ENCODE measurements around the gene MRPL20.
"Not testable (repeated sequence)": the region's sequence is repeated elsewhere in the genome, so short reads cannot be mapped to it uniquely, and the experiment has no call there.

The MRPL20 gene

DNA sequence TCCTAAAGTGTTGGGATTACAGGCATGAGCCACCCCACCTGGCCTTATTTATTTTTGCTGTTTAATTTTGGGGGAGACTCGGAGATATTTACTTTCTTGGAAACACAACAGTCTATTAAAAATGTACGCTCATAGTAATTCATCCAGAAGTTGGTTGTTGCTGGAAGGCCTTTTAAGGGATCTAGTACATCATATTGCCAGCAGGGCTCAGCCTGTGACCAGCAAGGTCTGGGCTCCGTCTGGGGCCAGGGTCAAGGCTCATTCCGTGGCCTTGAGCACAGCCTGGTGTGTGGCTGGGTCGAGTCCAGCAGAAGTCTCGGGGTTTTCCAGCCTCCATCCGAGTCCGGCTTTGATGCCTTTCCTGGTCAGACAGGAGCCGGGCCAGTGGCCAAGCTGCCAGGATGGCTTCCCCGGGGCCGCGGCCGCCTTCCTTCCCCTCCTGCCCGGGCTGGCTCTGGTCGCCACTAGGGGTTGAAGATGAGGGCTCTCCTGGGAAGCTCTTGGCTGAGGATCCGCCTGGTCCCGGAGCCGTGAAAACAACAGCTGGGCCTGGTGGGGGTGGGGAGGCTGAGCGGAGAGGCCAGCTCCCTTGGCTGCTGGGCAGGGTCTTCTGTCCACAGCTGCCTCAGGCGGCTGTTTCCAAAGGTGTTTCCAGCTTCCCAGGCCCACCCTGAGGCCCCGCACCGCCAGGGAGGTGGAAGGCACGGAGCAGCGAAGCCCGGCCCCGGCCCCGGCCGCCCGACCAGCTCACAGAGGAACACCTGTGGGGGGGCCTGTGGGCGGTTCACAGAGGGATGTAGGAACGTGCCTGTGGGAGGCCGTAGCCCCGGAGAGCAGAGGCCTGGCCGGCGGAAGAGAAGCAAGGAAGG lies 23.3 kb upstream of the MRPL20 start:
- TF ChIP-seq, protein P1, sequence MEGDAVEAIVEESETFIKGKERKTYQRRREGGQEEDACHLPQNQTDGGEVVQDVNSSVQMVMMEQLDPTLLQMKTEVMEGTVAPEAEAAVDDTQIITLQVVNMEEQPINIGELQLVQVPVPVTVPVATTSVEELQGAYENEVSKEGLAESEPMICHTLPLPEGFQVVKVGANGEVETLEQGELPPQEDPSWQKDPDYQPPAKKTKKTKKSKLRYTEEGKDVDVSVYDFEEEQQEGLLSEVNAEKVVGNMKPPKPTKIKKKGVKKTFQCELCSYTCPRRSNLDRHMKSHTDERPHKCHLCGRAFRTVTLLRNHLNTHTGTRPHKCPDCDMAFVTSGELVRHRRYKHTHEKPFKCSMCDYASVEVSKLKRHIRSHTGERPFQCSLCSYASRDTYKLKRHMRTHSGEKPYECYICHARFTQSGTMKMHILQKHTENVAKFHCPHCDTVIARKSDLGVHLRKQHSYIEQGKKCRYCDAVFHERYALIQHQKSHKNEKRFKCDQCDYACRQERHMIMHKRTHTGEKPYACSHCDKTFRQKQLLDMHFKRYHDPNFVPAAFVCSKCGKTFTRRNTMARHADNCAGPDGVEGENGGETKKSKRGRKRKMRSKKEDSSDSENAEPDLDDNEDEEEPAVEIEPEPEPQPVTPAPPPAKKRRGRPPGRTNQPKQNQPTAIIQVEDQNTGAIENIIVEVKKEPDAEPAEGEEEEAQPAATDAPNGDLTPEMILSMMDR (IDR thresholded peaks at IDR 0.05), result no peak
- Histone ChIP-seq H3K4me3 (ENCODE audit: low read depth, low read length) (no peak overlapping the region), H3K27me3 (ENCODE audit: control insufficient read depth, insufficient read depth, low read length) (no peaks in the 10 kb centered on the region), H3K9me3 (ENCODE audit: control insufficient read depth, low read length) (no peaks in the 10 kb centered on the region), H3K4me1 (no peaks in the 10 kb centered on the region), H2AFZ (no peak overlapping the region), H3K79me2 (no peaks in the 10 kb centered on the region), H3K9ac (no peak overlapping the region), H3K36me3 (ENCODE audit: control insufficient read depth, insufficient read depth, low read length) (no peaks in the 10 kb centered on the region), H3K27ac (peak overlapping the region; percentile 56), H3K4me2 (ENCODE audit: low read length) (no peak overlapping the region)

DNA sequence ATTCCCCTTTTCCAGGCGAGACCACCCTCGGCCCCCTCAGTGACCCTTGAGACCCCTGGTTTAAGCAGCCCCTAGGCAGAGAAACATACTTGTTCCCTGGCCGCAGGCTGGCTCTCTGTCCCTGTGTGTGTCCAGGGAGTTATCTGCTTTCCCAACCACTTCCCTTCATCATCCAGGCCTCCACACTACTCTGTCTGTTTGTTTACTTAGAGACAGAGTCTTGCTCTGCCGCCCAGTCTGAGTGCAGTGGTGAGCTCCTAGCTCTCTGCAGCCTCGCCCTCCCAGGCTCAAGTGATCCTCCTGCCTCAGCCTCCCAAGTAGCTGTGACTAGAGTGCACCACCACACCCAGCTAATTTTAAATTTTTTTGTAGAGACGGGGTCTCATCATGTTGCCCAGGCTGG lies 22.6 kb upstream of the MRPL20 start:
- no peaks in the 10 kb centered on the region for H3K4me1 ChIP-seq

DNA sequence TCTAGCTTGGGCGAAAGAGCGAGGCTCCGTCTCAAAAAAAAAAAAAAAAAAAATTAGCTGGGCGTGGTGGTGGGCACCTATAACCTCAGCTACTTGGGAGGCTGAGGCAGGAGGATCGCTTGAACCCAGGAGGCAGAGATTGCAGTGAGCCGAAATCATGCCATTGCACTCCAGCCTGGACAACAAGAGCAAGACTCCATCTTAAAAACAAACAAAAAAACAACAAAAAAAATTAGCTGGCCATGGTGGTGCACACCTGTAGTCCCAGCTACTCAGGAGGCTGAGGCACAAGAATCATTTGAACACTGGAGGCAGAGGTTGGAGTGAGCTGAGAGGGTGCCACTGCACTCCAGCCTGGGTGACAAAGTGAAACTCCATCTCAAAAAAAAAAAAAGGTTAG lies 21.9 kb upstream of the MRPL20 start:
- H3K27me3 ChIP-seq (ENCODE audit: control insufficient read depth, insufficient read depth, low read length); H3K79me2 ChIP-seq; H3K4me1 ChIP-seq; H3K27ac ChIP-seq; H3K9ac ChIP-seq; H3K4me2 ChIP-seq (ENCODE audit: low read length); H3K4me3 ChIP-seq (ENCODE audit: low read depth, low read length); H3K9me3 ChIP-seq (ENCODE audit: control insufficient read depth, low read length); H2AFZ ChIP-seq; H3K36me3 ChIP-seq (ENCODE audit: control insufficient read depth, insufficient read depth, low read length): not testable (repeated sequence)

More for the DNA sequence above, 22.6 kb upstream of the MRPL20 start:
- no peak overlapping the region for H3K9ac ChIP-seq
- no peaks in the 10 kb centered on the region for H3K27me3 ChIP-seq (ENCODE audit: control insufficient read depth, insufficient read depth, low read length)
- no peaks in the 10 kb centered on the region for H3K36me3 ChIP-seq (ENCODE audit: control insufficient read depth, insufficient read depth, low read length)
- H2AFZ ChIP-seq, result no peak overlapping the region
- no peaks in the 10 kb centered on the region for H3K79me2 ChIP-seq
- peak overlapping the region; percentile 44 for H3K27ac ChIP-seq
- no peak overlapping the region for H3K4me3 ChIP-seq (ENCODE audit: low read depth, low read length)
- H3K9me3 ChIP-seq (ENCODE audit: control insufficient read depth, low read length), result no peaks in the 10 kb centered on the region
- no peak overlapping the region for H3K4me2 ChIP-seq (ENCODE audit: low read length)
- TF ChIP-seq, protein P1 (IDR thresholded peaks at IDR 0.05), result no peak

DNA sequence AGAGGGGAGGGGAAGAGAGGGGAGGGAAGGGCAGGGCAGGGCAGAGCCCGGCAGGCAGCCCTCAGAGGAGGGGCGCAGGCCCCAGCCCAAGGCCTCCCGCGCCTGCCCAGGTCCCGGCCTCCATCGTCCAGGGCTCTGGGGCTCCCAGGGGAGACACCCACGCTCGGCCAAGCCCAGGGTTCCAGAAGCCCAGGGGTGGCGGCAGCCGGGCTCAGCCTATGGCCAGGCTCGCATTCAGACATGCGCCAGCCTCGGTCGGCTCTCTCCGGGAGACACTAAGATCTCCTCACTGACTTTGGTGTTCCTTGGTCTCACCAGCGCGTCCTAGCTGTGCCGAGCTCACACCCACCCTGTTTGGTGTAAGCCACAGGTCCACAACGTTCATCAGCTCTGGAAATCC lies 21.1 kb upstream of the MRPL20 start:
- Histone ChIP-seq H3K4me1 (no peaks in the 10 kb centered on the region), H3K4me3 (ENCODE audit: low read depth, low read length) (no peak overlapping the region), H3K79me2 (no peaks in the 10 kb centered on the region), H3K9me3 (ENCODE audit: control insufficient read depth, low read length) (no peaks in the 10 kb centered on the region), H3K27me3 (ENCODE audit: control insufficient read depth, insufficient read depth, low read length) (no peaks in the 10 kb centered on the region), H3K27ac (no peak overlapping the region), H2AFZ (no peak overlapping the region), H3K36me3 (ENCODE audit: control insufficient read depth, insufficient read depth, low read length) (no peaks in the 10 kb centered on the region), H3K4me2 (ENCODE audit: low read length) (no peak overlapping the region), H3K9ac (no peak overlapping the region)
- TF ChIP-seq, protein P1 (IDR thresholded peaks at IDR 0.05), result no peak

DNA sequence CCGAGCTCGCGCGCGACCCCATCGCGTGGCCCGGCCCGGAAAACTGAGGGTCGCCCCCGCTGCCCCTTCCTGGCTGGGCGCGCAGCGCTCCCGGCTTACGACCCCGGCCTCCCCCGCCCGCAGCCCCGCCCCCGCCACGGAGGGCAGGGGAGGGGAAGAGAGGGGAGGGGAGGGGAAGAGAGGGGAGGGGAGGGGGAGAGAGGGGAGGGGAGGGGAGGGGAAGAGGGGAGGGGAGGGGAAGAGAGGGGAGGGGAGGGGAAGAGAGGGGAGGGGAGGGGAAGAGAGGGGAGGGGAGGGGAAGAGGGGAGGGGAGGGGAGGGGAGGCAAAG lies 20.7 kb upstream of the MRPL20 start:
- H3K9ac ChIP-seq, result no peak overlapping the region
- no peaks in the 10 kb centered on the region for H3K27me3 ChIP-seq (ENCODE audit: control insufficient read depth, insufficient read depth, low read length)
- no peak overlapping the region for H3K4me3 ChIP-seq (ENCODE audit: low read depth, low read length)
- no peak overlapping the region for H2AFZ ChIP-seq
- no peaks in the 10 kb centered on the region for H3K79me2 ChIP-seq
- peak overlapping the region; percentile 49 for H3K4me2 ChIP-seq (ENCODE audit: low read length)
- no peaks in the 10 kb centered on the region for H3K36me3 ChIP-seq (ENCODE audit: control insufficient read depth, insufficient read depth, low read length)
- H3K9me3 ChIP-seq (ENCODE audit: control insufficient read depth, low read length), result no peaks in the 10 kb centered on the region
- H3K4me1 ChIP-seq, result no peaks in the 10 kb centered on the region
- H3K27ac ChIP-seq, result no peak overlapping the region
- TF ChIP-seq, protein P1 (IDR thresholded peaks at IDR 0.05), result no peak
